Uterus (tissue), 4 donors: ENCODE measurements around the gene S1PR4. TPM values are rescaled to one million over a fixed set of nuclear protein-coding genes. Genes with fewer than 3 reads are reported as not detected.
"Not testable (repeated sequence)": the region's sequence is repeated elsewhere in the genome, so short reads cannot be mapped to it uniquely, and the experiment has no call there.

Experiments
- DNase-seq, 2 donors: peaks; one replicate each; pipeline ENCODE4 v3.0.0-alpha.2; 2019 to 2020
- H3K27ac ChIP-seq, 2 donors: fragments of 200-600 bp; sonication (generic); 1 replicate in 1 of 2; 2 replicates in 1 of 2; pipeline ENCODE4 v1.5.1; 2016 to 2018
- H3K27me3 ChIP-seq, 2 donors: fragments of 200-600 bp; sonication (generic); one replicate each; pipeline ENCODE4 v1.5.1; 2018 to 2019; ENCODE audit warnings: control low read depth in 1 of 2
- H3K36me3 ChIP-seq, 2 donors: fragments of 200-600 bp; sonication (generic); one replicate each; pipeline ENCODE4 v1.5.1; 2019; ENCODE audit warnings: control low read depth in 1 of 2
- H3K4me1 ChIP-seq, 2 donors: fragments of 200-600 bp; sonication (generic); one replicate each; pipeline ENCODE4 v1.5.1; 2018 to 2019; ENCODE audit warnings: control low read depth in 1 of 2
- H3K4me3 ChIP-seq, 2 donors: fragments of 200-600 bp; sonication (generic); 1 replicate in 1 of 2; 2 replicates in 1 of 2; pipeline ENCODE4 v1.5.1; 2018 to 2019; ENCODE audit warnings: mild to moderate bottlenecking in 1 of 2
- H3K9me3 ChIP-seq, 2 donors: fragments of 200-600 bp; sonication (generic); one replicate each; pipeline ENCODE4 v1.5.1; 2019; ENCODE audit warnings: control low read depth in 1 of 2
- CTCF ChIP-seq, 4 experiments: fragments of 200-600 bp in 2 of 4; fragments of 450-650 bp in 2 of 4; sonication (generic) in 2 of 4; IDR thresholded peaks; one replicate each; pipeline ENCODE4 v1.5.1; 2016 to 2019; ENCODE audit warnings: antibody characterized with exemption in 4 of 4, mild to moderate bottlenecking in 2 of 4, moderate library complexity in 1 of 4
- POLR2A ChIP-seq, 2 donors: fragments of 450-650 bp; IDR thresholded peaks; one replicate each; pipeline ENCODE4 v1.6.1; 2016; ENCODE audit warnings: antibody characterized with exemption in 2 of 2, mild to moderate bottlenecking in 1 of 2, moderate library complexity in 1 of 2
- intact Hi-C: fragments of 100-400 bp; cut with DNase I; formaldehyde crosslinking; loops from one replicate; pipeline ENCODE4 v1.15.1; 2023; ENCODE audit warnings: low total_unique reads
- total RNA-seq, 4 donors: library from RNA; depleted of rRNA in 3 of 4; stranded (reverse); fragments of >200 nt in 3 of 4; gene quantifications; one replicate each; pipeline versions ENCODE4 v1.1.0 to v1.2.4, GENCODE V29; 2014 to 2023
- donor health status: DM: yes; HTN: yes; CAD: no.

The S1PR4 gene
- total RNA-seq, 4 donors from 2014 or later: 1.3 to 2.0 TPM; not detected in 2

DNA sequence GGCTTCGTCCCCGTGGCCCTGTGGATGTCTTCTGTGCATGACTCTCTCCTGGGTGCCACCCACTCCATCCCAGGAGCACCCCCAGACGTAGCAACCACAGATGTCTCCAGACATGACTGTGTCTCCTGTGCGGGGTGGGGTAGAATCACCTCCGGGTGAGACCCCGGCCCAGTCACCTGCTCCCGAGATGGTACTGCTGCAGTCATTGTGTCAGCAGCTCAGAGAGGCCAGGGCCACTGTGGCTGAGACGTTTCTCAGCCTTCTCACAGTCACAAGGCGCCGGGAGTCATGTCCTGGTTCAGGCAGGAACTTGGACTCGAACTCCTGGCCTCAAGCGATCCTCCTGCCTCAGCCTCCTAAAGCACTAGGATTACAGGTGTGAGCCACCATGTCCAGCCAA is 23.8 kb downstream of the S1PR4 start:
- Histone ChIP-seq H3K36me3 (no peaks in the 10 kb centered on the region), H3K27me3 (no peaks in the 10 kb centered on the region), H3K4me1 (no peaks in the 10 kb centered on the region), H3K27ac (no peak overlapping the region), H3K9me3 (no peaks in the 10 kb centered on the region), H3K4me3 (no peak overlapping the region)
- TF ChIP-seq POLR2A (IDR thresholded peaks at IDR 0.05) (no peak), CTCF (IDR thresholded peaks at IDR 0.05) (no peak)
- no peak for DNase-seq
- intact Hi-C loops: no loop called here

- H3K27ac ChIP-seq, H3K9me3 ChIP-seq, H3K36me3 ChIP-seq, H3K27me3 ChIP-seq, intact Hi-C loops, H3K4me3 ChIP-seq, DNase-seq, H3K4me1 ChIP-seq: not testable (repeated sequence)
Measured at GRCh38 chr19:3202895-3203294, 24.3 kb downstream of the S1PR4 start.

DNA sequence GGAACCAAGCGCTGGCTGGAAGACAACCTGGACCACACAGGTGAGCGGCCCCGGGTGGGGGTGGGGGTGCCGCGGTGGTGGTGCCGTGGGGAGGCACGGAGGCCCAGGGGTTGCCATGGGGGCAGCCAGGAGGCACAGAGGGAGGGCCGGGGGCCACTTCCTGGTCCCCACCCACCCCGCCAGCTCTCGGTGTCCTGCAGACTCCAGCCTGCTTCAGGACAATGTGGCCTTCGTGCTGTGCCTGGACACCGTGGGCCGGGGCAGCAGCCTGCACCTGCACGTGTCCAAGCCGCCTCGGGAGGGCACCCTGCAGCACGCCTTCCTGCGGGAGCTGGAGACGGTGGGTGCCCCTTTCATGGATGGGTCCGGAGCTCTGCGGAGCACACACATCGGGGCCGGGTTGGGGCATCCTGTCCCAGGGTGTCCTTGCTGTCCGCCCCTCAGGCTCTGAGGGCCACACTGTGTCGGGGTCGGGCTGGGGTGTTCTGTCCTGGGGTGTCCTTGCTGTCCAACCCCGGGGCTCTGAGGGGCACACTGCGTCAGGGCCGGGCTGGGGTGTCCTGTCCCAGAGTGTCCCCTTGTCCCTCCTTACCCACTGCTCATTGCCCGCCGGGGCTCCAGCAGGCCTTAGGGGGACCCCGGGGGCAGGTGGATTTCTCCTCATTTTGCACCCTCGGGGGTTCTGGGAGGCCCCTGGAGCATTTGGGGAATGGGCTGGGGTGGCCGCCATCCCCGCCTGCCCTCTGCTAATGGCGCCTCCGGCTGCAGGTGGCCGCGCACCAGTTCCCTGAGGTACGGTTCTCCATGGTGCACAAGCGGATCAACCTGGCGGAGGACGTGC is 25.5 kb downstream of the S1PR4 start:
- H3K27me3 ChIP-seq: no peaks in the 10 kb centered on the region
- no peaks in the 10 kb centered on the region for H3K36me3 ChIP-seq
- TF ChIP-seq POLR2A (IDR thresholded peaks at IDR 0.05): no peak
- no peak for TF ChIP-seq CTCF (IDR thresholded peaks at IDR 0.05)
- no peaks in the 10 kb centered on the region for H3K9me3 ChIP-seq
- no peaks in the 10 kb centered on the region for H3K4me1 ChIP-seq
- H3K27ac ChIP-seq: no peak overlapping the region
- DNase-seq: no peak
- no peak overlapping the region for H3K4me3 ChIP-seq
- intact Hi-C loops: no loop called here

GRCh38 chr19:3204646-3205275 is 26.2 kb downstream of the S1PR4 start:
- intact Hi-C loops: no loop called here
- TF ChIP-seq POLR2A (IDR thresholded peaks at IDR 0.05) (no peak), CTCF (IDR thresholded peaks at IDR 0.05) (no peak)
- no peaks in the 10 kb centered on the region for H3K27me3 ChIP-seq
- H3K36me3 ChIP-seq: no peaks in the 10 kb centered on the region
- DNase-seq: no peak
- H3K4me3 ChIP-seq: no peak overlapping the region
- no peak overlapping the region for H3K27ac ChIP-seq
- no peaks in the 10 kb centered on the region for H3K4me1 ChIP-seq
- no peaks in the 10 kb centered on the region for H3K9me3 ChIP-seq

DNA sequence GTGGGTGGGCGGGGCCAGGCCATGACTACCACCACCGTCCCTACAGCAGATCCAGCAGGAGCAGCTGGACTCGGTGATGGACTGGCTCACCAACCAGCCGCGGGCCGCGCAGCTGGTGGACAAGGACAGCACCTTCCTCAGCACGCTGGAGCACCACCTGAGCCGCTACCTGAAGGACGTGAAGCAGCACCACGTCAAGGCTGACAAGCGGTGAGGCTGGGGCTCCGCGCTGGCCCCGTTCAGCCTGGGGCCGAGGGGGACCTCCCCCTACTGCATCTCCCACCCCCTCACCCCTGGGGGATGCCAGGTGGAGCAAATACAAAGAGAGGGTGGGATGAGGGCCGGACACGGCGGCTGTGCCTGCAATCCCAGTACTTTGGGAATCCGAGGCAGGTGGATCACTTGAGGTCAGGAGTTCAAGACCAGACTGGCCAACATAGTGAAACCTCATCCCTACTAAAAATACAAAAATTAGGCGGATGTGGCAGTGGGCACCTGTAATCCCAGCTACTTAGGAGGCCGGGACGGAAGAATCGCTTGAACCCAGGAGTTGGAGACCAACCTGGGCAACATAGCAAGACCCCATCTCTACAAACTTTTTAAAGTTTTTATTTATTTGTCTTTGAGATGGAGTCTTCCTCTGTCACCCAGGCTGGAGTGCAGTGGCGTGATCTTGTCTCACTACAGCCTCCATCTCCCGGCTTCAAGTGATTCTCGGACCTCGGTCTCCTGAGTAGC is 27.8 kb downstream of the S1PR4 start:
- Histone ChIP-seq H3K4me1 (no peaks in the 10 kb centered on the region), H3K9me3 (no peaks in the 10 kb centered on the region), H3K27ac (no peak overlapping the region), H3K4me3 (no peak overlapping the region), H3K36me3 (no peaks in the 10 kb centered on the region), H3K27me3 (no peaks in the 10 kb centered on the region)
- TF ChIP-seq POLR2A (IDR thresholded peaks at IDR 0.05) (no peak), CTCF (IDR thresholded peaks at IDR 0.05) (no peak)
- intact Hi-C loops: no loop called here
- DNase-seq: no peak
